ENCODE data around the gene OTOG. TPM values are rescaled to one million over a fixed set of nuclear protein-coding genes. Genes with fewer than 3 reads are reported as not detected.

OTOG gene
- total RNA-seq, 1 donor from 2014 or later: not detected

DNA sequence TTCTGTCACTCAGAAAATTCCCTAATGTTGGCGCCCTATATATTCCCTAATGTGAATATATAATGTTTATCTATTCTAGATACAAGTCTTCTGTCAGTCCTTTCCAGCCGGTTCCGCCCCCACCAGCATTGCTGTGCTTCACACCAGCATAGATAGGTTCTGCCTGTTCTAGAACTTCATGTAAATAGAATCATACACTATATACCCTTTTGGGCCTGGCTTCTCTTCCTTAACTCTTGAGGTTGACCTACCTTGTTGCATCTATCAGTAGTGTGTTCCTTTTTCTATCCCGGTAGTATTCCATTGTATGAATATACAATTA lies 34.6 kb downstream of the OTOG start:
- no peak for DNase-seq (ENCODE audit: low spot score)
- Mint-ChIP-seq H3K27ac (ENCODE audit: unreplicated experiment) (no peak overlapping the region), H3K4me3 (ENCODE audit: unreplicated experiment) (no peak overlapping the region), H3K36me3 (ENCODE audit: low read depth) (peaks cover 1% of the 10 kb centered on the region), H3K9me3 (ENCODE audit: low read depth) (peaks cover 6% of the 10 kb centered on the region), H3K4me1 (ENCODE audit: low read depth) (no peaks in the 10 kb centered on the region), H3K27me3 (ENCODE audit: low read depth) (peaks cover 43% of the 10 kb centered on the region)
- TF ChIP-seq, protein P1, sequence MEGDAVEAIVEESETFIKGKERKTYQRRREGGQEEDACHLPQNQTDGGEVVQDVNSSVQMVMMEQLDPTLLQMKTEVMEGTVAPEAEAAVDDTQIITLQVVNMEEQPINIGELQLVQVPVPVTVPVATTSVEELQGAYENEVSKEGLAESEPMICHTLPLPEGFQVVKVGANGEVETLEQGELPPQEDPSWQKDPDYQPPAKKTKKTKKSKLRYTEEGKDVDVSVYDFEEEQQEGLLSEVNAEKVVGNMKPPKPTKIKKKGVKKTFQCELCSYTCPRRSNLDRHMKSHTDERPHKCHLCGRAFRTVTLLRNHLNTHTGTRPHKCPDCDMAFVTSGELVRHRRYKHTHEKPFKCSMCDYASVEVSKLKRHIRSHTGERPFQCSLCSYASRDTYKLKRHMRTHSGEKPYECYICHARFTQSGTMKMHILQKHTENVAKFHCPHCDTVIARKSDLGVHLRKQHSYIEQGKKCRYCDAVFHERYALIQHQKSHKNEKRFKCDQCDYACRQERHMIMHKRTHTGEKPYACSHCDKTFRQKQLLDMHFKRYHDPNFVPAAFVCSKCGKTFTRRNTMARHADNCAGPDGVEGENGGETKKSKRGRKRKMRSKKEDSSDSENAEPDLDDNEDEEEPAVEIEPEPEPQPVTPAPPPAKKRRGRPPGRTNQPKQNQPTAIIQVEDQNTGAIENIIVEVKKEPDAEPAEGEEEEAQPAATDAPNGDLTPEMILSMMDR (IDR thresholded peaks at IDR 0.05): no peak

- H3K4me1 Mint-ChIP-seq (ENCODE audit: low read depth): no peaks in the 10 kb centered on the region
- peaks cover 6% of the 10 kb centered on the region for H3K9me3 Mint-ChIP-seq (ENCODE audit: low read depth)
- H3K4me3 Mint-ChIP-seq (ENCODE audit: unreplicated experiment): no peak overlapping the region
- H3K36me3 Mint-ChIP-seq (ENCODE audit: low read depth): peaks cover 1% of the 10 kb centered on the region
- DNase-seq (ENCODE audit: low spot score): no peak
- TF ChIP-seq, protein P1 (IDR thresholded peaks at IDR 0.05): no peak
- peaks cover 36% of the 10 kb centered on the region for H3K27me3 Mint-ChIP-seq (ENCODE audit: low read depth)
- no peak overlapping the region for H3K27ac Mint-ChIP-seq (ENCODE audit: unreplicated experiment)
Observed at GRCh38 chr11:17585911-17586695, 39.0 kb downstream of the OTOG start.

DNA sequence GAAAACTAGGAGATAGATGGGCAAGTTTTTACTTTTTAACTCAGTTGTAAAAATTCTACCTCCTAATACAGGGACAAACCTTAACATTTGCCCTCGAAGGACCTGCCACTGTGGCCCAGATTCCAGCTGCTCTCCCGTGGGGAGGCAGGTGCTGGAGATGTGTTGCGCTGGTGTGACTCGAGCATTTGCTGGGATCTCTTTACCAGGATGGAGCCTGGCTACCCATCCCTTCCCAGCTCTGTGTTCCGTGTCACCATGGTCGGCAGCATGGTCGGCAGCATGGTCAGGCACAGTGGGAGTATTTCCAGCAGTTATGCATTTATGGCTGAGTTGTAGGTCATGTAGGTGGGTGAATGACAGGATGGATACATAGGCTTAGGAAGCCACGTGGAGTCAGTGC lies 41.1 kb downstream of the OTOG start:
- Mint-ChIP-seq H3K27me3 (ENCODE audit: low read depth) (peaks cover 28% of the 10 kb centered on the region), H3K4me1 (ENCODE audit: low read depth) (no peaks in the 10 kb centered on the region)
- DNase-seq (ENCODE audit: low spot score): no peak

DNA sequence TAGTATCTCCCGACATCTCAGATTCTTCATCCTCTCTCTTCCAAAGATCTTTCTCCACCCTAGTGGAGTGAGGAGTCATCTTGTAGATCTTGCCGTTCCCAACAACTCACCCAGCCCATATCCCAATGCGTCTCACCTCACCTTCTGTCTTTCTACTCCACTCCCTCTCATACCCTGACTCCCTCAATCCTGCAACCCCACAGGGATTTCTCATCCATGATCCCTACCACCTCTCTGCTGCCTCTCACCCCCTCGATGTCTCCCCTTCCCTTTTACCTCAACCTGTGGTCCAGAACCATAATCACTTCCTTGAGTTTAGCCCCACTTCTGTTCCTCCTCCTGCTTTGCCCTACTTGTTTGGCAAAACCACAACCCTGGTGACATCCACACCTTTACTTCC lies 41.7 kb downstream of the OTOG start:
- Mint-ChIP-seq H3K9me3 (ENCODE audit: low read depth) (no peaks in the 10 kb centered on the region), H3K4me1 (ENCODE audit: low read depth) (no peaks in the 10 kb centered on the region), H3K27ac (ENCODE audit: unreplicated experiment) (no peak overlapping the region), H3K4me3 (ENCODE audit: unreplicated experiment) (no peak overlapping the region), H3K36me3 (ENCODE audit: low read depth) (no peaks in the 10 kb centered on the region), H3K27me3 (ENCODE audit: low read depth) (peaks cover 25% of the 10 kb centered on the region)
- TF ChIP-seq, protein P1 (IDR thresholded peaks at IDR 0.05): no peak
- no peak for DNase-seq (ENCODE audit: low spot score)

More for the DNA sequence above, 41.1 kb downstream of the OTOG start:
- Mint-ChIP-seq H3K9me3 (ENCODE audit: low read depth) (no peaks in the 10 kb centered on the region), H3K4me3 (ENCODE audit: unreplicated experiment) (no peak overlapping the region), H3K27ac (ENCODE audit: unreplicated experiment) (no peak overlapping the region), H3K36me3 (ENCODE audit: low read depth) (no peaks in the 10 kb centered on the region)
- TF ChIP-seq, protein P1 (IDR thresholded peaks at IDR 0.05): no peak

- TF ChIP-seq, protein P1 (IDR thresholded peaks at IDR 0.05): no peak
- H3K4me1 Mint-ChIP-seq (ENCODE audit: low read depth): no peaks in the 10 kb centered on the region
- H3K36me3 Mint-ChIP-seq (ENCODE audit: low read depth): no peaks in the 10 kb centered on the region
- H3K9me3 Mint-ChIP-seq (ENCODE audit: low read depth): peaks cover under 1% of the 10 kb centered on the region
- no peak for DNase-seq (ENCODE audit: low spot score)
- no peak overlapping the region for H3K4me3 Mint-ChIP-seq (ENCODE audit: unreplicated experiment)
- peaks cover 30% of the 10 kb centered on the region for H3K27me3 Mint-ChIP-seq (ENCODE audit: low read depth)
- no peak overlapping the region for H3K27ac Mint-ChIP-seq (ENCODE audit: unreplicated experiment)
Observed at GRCh38 chr11:17590463-17590862, 43.4 kb downstream of the OTOG start.

Data from chondrocyte (in vitro differentiated cells).